ENCODE results near the gene NAA80.
A peak's percentile ranks its signal among the peaks of the same experiment; 100 is the strongest.

The NAA80 gene

GRCh38 chr3:50256978-50257890, 42.0 kb downstream of the NAA80 start:
- Histone ChIP-seq H3K9me2 (replicated peaks; ENCODE audit: low read depth, low read length) (no peaks in the 10 kb centered on the region), H4K20me1 (ENCODE audit: insufficient read depth, low read length, poor library complexity, severe bottlenecking) (peaks cover 16% of the 10 kb centered on the region), H3K4me1 (ENCODE audit: insufficient read depth, low read length, poor library complexity, severe bottlenecking) (peaks cover 13% of the 10 kb centered on the region), H3K36me3 (ENCODE audit: insufficient read depth, low read length) (peaks cover 70% of the 10 kb centered on the region; the same call in 1 of the 2 replicates), H3K79me2 (ENCODE audit: insufficient read depth, low read length) (peaks cover 26% of the 10 kb centered on the region), H3K4me2 (ENCODE audit: low read depth, low read length, poor library complexity, severe bottlenecking) (no peak overlapping the region), H3F3A (ENCODE audit: low read depth) (peaks cover 4% of the 10 kb centered on the region; the same call in 1 of the 2 replicates), H3K9ac (ENCODE audit: low read depth, low read length, poor library complexity, severe bottlenecking) (no peak overlapping the region), H3K4me3 (ENCODE audit: low read length, poor library complexity, severe bottlenecking) (no peak overlapping the region), H3K9me3 (ENCODE audit: insufficient read depth, low read depth, low read length) (no peaks in the 10 kb centered on the region), H2AFZ (ENCODE audit: low read length) (no peak overlapping the region), H3K27me3 (ENCODE audit: insufficient read depth, low read length, poor library complexity, severe bottlenecking) (no peaks in the 10 kb centered on the region)
- TF ChIP-seq CTCF (conservative IDR thresholded peaks at IDR 0.05; ENCODE audit: low read length) (peak; percentile 80), EZH2phosphoT487 (IDR thresholded peaks at IDR 0.05; ENCODE audit: borderline replicate concordance) (no peak)

GRCh38 chr3:50255251-50255615, 44.0 kb downstream of the NAA80 start:
- H3F3A ChIP-seq (ENCODE audit: low read depth) = peaks cover 4% of the 10 kb centered on the region; the same call in 1 of the 2 replicates
- H2AFZ ChIP-seq (ENCODE audit: low read length) = no peak overlapping the region
- H3K9me2 ChIP-seq (replicated peaks; ENCODE audit: low read depth, low read length) = no peaks in the 10 kb centered on the region
- H3K36me3 ChIP-seq (ENCODE audit: insufficient read depth, low read length) = peaks cover 87% of the 10 kb centered on the region; the same call in 1 of the 2 replicates
- peaks cover 35% of the 10 kb centered on the region for H3K79me2 ChIP-seq (ENCODE audit: insufficient read depth, low read length)
- H3K4me3 ChIP-seq (ENCODE audit: low read length, poor library complexity, severe bottlenecking) = no peak overlapping the region
- no peaks in the 10 kb centered on the region for H3K27me3 ChIP-seq (ENCODE audit: insufficient read depth, low read length, poor library complexity, severe bottlenecking)
- peaks cover 3% of the 10 kb centered on the region for H3K4me1 ChIP-seq (ENCODE audit: insufficient read depth, low read length, poor library complexity, severe bottlenecking)
- peaks cover 35% of the 10 kb centered on the region for H4K20me1 ChIP-seq (ENCODE audit: insufficient read depth, low read length, poor library complexity, severe bottlenecking)
- no peak overlapping the region for H3K9ac ChIP-seq (ENCODE audit: low read depth, low read length, poor library complexity, severe bottlenecking)
- no peak overlapping the region for H3K4me2 ChIP-seq (ENCODE audit: low read depth, low read length, poor library complexity, severe bottlenecking)
- TF ChIP-seq CTCF (conservative IDR thresholded peaks at IDR 0.05; ENCODE audit: low read length) = no peak
- TF ChIP-seq EZH2phosphoT487 (IDR thresholded peaks at IDR 0.05; ENCODE audit: borderline replicate concordance) = no peak
- H3K9me3 ChIP-seq (ENCODE audit: insufficient read depth, low read depth, low read length) = no peaks in the 10 kb centered on the region

GRCh38 chr3:50254577-50255250, 44.5 kb downstream of the NAA80 start:
- Histone ChIP-seq H3K79me2 (ENCODE audit: insufficient read depth, low read length) (peaks cover 40% of the 10 kb centered on the region), H3K36me3 (ENCODE audit: insufficient read depth, low read length) (peaks cover 92% of the 10 kb centered on the region; the same call in 1 of the 2 replicates), H4K20me1 (ENCODE audit: insufficient read depth, low read length, poor library complexity, severe bottlenecking) (peaks cover 40% of the 10 kb centered on the region), H2AFZ (ENCODE audit: low read length) (no peak overlapping the region), H3K27me3 (ENCODE audit: insufficient read depth, low read length, poor library complexity, severe bottlenecking) (no peaks in the 10 kb centered on the region), H3K4me1 (ENCODE audit: insufficient read depth, low read length, poor library complexity, severe bottlenecking) (peaks cover 2% of the 10 kb centered on the region), H3K9me2 (replicated peaks; ENCODE audit: low read depth, low read length) (no peaks in the 10 kb centered on the region), H3K9me3 (ENCODE audit: insufficient read depth, low read depth, low read length) (no peaks in the 10 kb centered on the region), H3K4me3 (ENCODE audit: low read length, poor library complexity, severe bottlenecking) (no peak overlapping the region), H3K9ac (ENCODE audit: low read depth, low read length, poor library complexity, severe bottlenecking) (no peak overlapping the region), H3F3A (ENCODE audit: low read depth) (peaks cover 4% of the 10 kb centered on the region; the same call in 1 of the 2 replicates), H3K4me2 (ENCODE audit: low read depth, low read length, poor library complexity, severe bottlenecking) (no peak overlapping the region)
- TF ChIP-seq CTCF (conservative IDR thresholded peaks at IDR 0.05; ENCODE audit: low read length) = no peak

Data from Loucy (cell line).